C4-2B (cell line): Measurements from ENCODE around the gene SIPA1L2.

Experiments used
- ZFX ChIP-seq: fragments of 450-650 bp; IDR thresholded peaks from 2 replicates; pipeline ENCODE4 v1.6.1; 2017
- TF ChIP-seq, protein P1 (sequence below): fragments of 450-650 bp; conservative IDR thresholded peaks from 2 replicates; pipeline ENCODE4 v1.5.1; 2017; ENCODE audit warnings: mild to moderate bottlenecking

DNA sequence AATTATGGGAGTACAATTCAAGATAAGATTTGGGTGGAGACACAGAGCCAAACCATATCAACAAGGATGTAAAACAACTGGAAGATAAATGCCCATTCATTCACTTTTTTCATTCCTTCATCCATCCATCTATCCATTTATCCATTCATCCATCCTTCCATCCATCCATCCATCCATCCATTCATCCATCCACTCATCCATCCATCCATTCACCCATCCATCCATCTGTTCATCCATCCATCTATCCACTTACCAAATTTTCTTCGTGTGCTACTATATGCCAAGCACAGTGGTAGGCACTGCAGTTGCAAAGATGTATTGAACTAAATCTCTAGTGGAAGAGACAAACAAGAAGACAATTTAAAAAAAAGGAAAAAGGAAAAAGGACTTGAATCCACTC is 14.3 kb upstream of the SIPA1L2 start:
- TF ChIP-seq, protein P1, sequence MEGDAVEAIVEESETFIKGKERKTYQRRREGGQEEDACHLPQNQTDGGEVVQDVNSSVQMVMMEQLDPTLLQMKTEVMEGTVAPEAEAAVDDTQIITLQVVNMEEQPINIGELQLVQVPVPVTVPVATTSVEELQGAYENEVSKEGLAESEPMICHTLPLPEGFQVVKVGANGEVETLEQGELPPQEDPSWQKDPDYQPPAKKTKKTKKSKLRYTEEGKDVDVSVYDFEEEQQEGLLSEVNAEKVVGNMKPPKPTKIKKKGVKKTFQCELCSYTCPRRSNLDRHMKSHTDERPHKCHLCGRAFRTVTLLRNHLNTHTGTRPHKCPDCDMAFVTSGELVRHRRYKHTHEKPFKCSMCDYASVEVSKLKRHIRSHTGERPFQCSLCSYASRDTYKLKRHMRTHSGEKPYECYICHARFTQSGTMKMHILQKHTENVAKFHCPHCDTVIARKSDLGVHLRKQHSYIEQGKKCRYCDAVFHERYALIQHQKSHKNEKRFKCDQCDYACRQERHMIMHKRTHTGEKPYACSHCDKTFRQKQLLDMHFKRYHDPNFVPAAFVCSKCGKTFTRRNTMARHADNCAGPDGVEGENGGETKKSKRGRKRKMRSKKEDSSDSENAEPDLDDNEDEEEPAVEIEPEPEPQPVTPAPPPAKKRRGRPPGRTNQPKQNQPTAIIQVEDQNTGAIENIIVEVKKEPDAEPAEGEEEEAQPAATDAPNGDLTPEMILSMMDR: no peak
- no peak for TF ChIP-seq ZFX
